Ascending aorta (tissue), 2 donors: ENCODE results near the gene GLIS2. TPM values are rescaled to one million over a fixed set of nuclear protein-coding genes. Genes with fewer than 3 reads are reported as not detected.

Experiments used
- DNase-seq, 2 donors: peaks; one replicate each; pipeline ENCODE4 v3.0.0-alpha.2; 2019; ENCODE audit warnings: low spot score in 2 of 2
- H3K27ac ChIP-seq, 2 donors: fragments of 200-600 bp; sonication (generic); one replicate each; pipeline ENCODE4 v1.5.1; 2016 to 2017; ENCODE audit warnings: mild to moderate bottlenecking in 1 of 2
- H3K27me3 ChIP-seq: fragments of 200-600 bp; sonication (generic); one replicate; pipeline ENCODE4 v1.5.1; 2017
- H3K36me3 ChIP-seq, 2 donors: fragments of 200-600 bp; sonication (generic); one replicate each; pipeline ENCODE4 v1.5.1; 2016
- H3K4me1 ChIP-seq, 2 donors: fragments of 200-600 bp; sonication (generic); one replicate each; pipeline ENCODE4 v1.5.1; 2016 to 2017; ENCODE audit warnings: mild to moderate bottlenecking in 1 of 2
- H3K4me3 ChIP-seq, 2 donors: fragments of 200-600 bp; sonication (generic); one replicate each; pipeline ENCODE4 v1.5.1; 2016 to 2017; ENCODE audit warnings: mild to moderate bottlenecking in 1 of 2
- H3K9me3 ChIP-seq, 2 donors: fragments of 200-600 bp; sonication (generic); one replicate each; pipeline ENCODE4 v1.5.1; 2016
- CTCF ChIP-seq, 3 experiments: fragments of 200-600 bp in 2 of 3; fragments of 450-650 bp in 1 of 3; sonication (generic) in 2 of 3; IDR thresholded peaks; one replicate each; pipeline ENCODE4 v1.5.1; 2016 to 2019; ENCODE audit warnings: antibody characterized with exemption in 3 of 3, mild to moderate bottlenecking in 1 of 3, moderate library complexity in 1 of 3
- intact Hi-C: fragments of 100-400 bp; cut with DNase I; formaldehyde crosslinking; loops from one replicate; pipeline ENCODE4 v1.15.1; 2023
- total RNA-seq: library from RNA; depleted of rRNA; stranded (reverse); fragments of >200 nt; gene quantifications from one replicate; pipeline ENCODE4 v1.1.0, GENCODE V29; 2016

The GLIS2 gene
- total RNA-seq, 1 donor from 2014 or later = 16.8 TPM

- H3K27ac ChIP-seq = no peak overlapping the region
- peaks cover under 1 to 2% of the 10 kb centered on the region in 2 donors for H3K4me1 ChIP-seq
- no peaks in the 10 kb centered on the region for H3K27me3 ChIP-seq
- no peaks in the 10 kb centered on the region for H3K36me3 ChIP-seq
- TF ChIP-seq CTCF (IDR thresholded peaks at IDR 0.05) = no peak
- intact Hi-C loops = no loop called here
- no peaks in the 10 kb centered on the region for H3K9me3 ChIP-seq
- H3K4me3 ChIP-seq = no peak overlapping the region
- no peak for DNase-seq
Measured at GRCh38 chr16:4283441-4283840, 32.4 kb upstream of the GLIS2 start.

- Histone ChIP-seq H3K27ac (no peak overlapping the region), H3K36me3 (no peaks in the 10 kb centered on the region), H3K27me3 (no peaks in the 10 kb centered on the region), H3K4me3 (no peak overlapping the region), H3K9me3 (no peaks in the 10 kb centered on the region), H3K4me1 (peaks cover 4 to 5% of the 10 kb centered on the region in 2 donors)
- intact Hi-C loops = no loop called here
- DNase-seq = no peak
- TF ChIP-seq CTCF (IDR thresholded peaks at IDR 0.05) = no peak
Measured at GRCh38 chr16:4283939-4284338, 31.9 kb upstream of the GLIS2 start.

GRCh38 chr16:4285167-4285566, 30.7 kb upstream of the GLIS2 start:
- H3K4me1 ChIP-seq = peaks cover 4 to 5% of the 10 kb centered on the region in 2 donors
- intact Hi-C loops = no loop called here
- H3K9me3 ChIP-seq = no peaks in the 10 kb centered on the region
- no peaks in the 10 kb centered on the region for H3K27me3 ChIP-seq
- H3K36me3 ChIP-seq = no peaks in the 10 kb centered on the region
- DNase-seq = no peak
- no peak for TF ChIP-seq CTCF (IDR thresholded peaks at IDR 0.05)
- no peak overlapping the region for H3K27ac ChIP-seq
- H3K4me3 ChIP-seq = no peak overlapping the region

GRCh38 chr16:4288148-4288921, 27.5 kb upstream of the GLIS2 start:
- DNase-seq = peak in 1 of 2 donors; percentile 83
- H3K27ac ChIP-seq = no peak overlapping the region
- H3K27me3 ChIP-seq = no peaks in the 10 kb centered on the region
- H3K36me3 ChIP-seq = no peaks in the 10 kb centered on the region
- TF ChIP-seq CTCF (IDR thresholded peaks at IDR 0.05) = peak; percentile 91 to 97 (median 92)
- no peak overlapping the region for H3K4me3 ChIP-seq
- intact Hi-C loops = loop anchor here (1.0 kb wide), 1 partner anchor 42 kb away; no protein-coding TSS in a partner anchor
- peaks cover 4 to 17% of the 10 kb centered on the region in 2 donors for H3K4me1 ChIP-seq
- no peaks in the 10 kb centered on the region for H3K9me3 ChIP-seq

- Histone ChIP-seq H3K4me1 (peaks cover 7 to 28% of the 10 kb centered on the region in 2 donors), H3K27ac (peak overlapping the region; percentile 20 to 84), H3K36me3 (no peaks in the 10 kb centered on the region), H3K4me3 (no peak overlapping the region), H3K9me3 (no peaks in the 10 kb centered on the region), H3K27me3 (no peaks in the 10 kb centered on the region)
- DNase-seq = no peak
- no peak for TF ChIP-seq CTCF (IDR thresholded peaks at IDR 0.05)
- intact Hi-C loops = loop anchor here (2.0 kb wide), 1 partner anchor 16 kb away; no protein-coding TSS in a partner anchor
Measured at GRCh38 chr16:4290236-4290830, 25.5 kb upstream of the GLIS2 start.
